H9 (cell line): Measurements from ENCODE around the gene TMEM17. TPM values are rescaled to one million over a fixed set of nuclear protein-coding genes. Genes with fewer than 3 reads are reported as not detected.

ENCODE experiments used
- DNase-seq: peaks from one replicate; pipeline ENCODE4 v3.0.0-alpha.2; 2017
- H2AFZ ChIP-seq: one replicate; pipeline ENCODE4 v1.6.1; 2013; ENCODE audit warnings: mild to moderate bottlenecking, low read length, control low read depth, moderate library complexity
- H2AK5ac ChIP-seq: 2 replicates; pipeline ENCODE4 v1.6.1; 2013; ENCODE audit warnings: low read length, control low read depth, mixed read lengths; ENCODE audit not compliant: insufficient read length
- H2BK120ac ChIP-seq: one replicate; pipeline ENCODE4 v1.6.1; 2013; ENCODE audit warnings: low read depth, mild to moderate bottlenecking, low read length, control low read depth, inconsistent platforms; ENCODE audit not compliant: poor library complexity, severe bottlenecking
- H2BK12ac ChIP-seq: 2 replicates; pipeline ENCODE4 v1.6.1; 2013; ENCODE audit warnings: low read length, control low read depth, mixed read lengths, low read depth; ENCODE audit not compliant: insufficient read length
- H2BK15ac ChIP-seq: 2 replicates; pipeline ENCODE4 v1.6.1; 2013; ENCODE audit warnings: low read depth, low read length, control low read depth
- H2BK20ac ChIP-seq: one replicate; pipeline ENCODE4 v1.6.1; 2013; ENCODE audit warnings: low read depth, mild to moderate bottlenecking, low read length, control low read depth, inconsistent platforms; ENCODE audit not compliant: poor library complexity, severe bottlenecking
- H2BK5ac ChIP-seq: 2 replicates; pipeline ENCODE4 v1.6.1; 2013; ENCODE audit warnings: low read length, control low read depth, mixed read lengths; ENCODE audit not compliant: insufficient read length
- H3K14ac ChIP-seq: 2 replicates; pipeline ENCODE4 v1.6.1; 2013; ENCODE audit warnings: low read length, control low read depth; ENCODE audit not compliant: insufficient read depth
- H3K18ac ChIP-seq: 2 replicates; pipeline ENCODE4 v1.6.1; 2013; ENCODE audit warnings: low read depth, mild to moderate bottlenecking, mixed read lengths, low read length, control low read depth; ENCODE audit not compliant: insufficient read length
- H3K23ac ChIP-seq: 2 replicates; pipeline ENCODE4 v1.6.1; 2013; ENCODE audit warnings: low read length, control low read depth, mixed read lengths, low read depth; ENCODE audit not compliant: insufficient read length
- H3K23me2 ChIP-seq: 2 replicates; pipeline ENCODE4 v1.6.1; 2013; ENCODE audit warnings: low read depth, mild to moderate bottlenecking, mixed read lengths, low read length, control low read depth; ENCODE audit not compliant: insufficient read length, poor library complexity, severe bottlenecking
- H3K27ac ChIP-seq: 2 replicates; pipeline ENCODE4 v1.5.1; 2013; ENCODE audit warnings: low read length, control low read depth, mixed read lengths, low read depth; ENCODE audit not compliant: insufficient read length
- H3K27me3 ChIP-seq: 2 replicates; pipeline ENCODE4 v1.6.1; 2013; ENCODE audit warnings: low read length, control low read depth, inconsistent platforms; ENCODE audit not compliant: insufficient read depth
- H3K4ac ChIP-seq: 2 replicates; pipeline ENCODE4 v1.6.1; 2013; ENCODE audit warnings: low read depth, mild to moderate bottlenecking, control low read depth, inconsistent platforms, low read length, moderate library complexity
- H3K4me1 ChIP-seq: 2 replicates; pipeline ENCODE4 v1.6.1; 2013; ENCODE audit warnings: low read length, control low read depth, inconsistent platforms; ENCODE audit not compliant: insufficient read depth
- H3K4me2 ChIP-seq: 2 replicates; pipeline ENCODE4 v1.6.1; 2013; ENCODE audit warnings: low read length, control low read depth, mixed read lengths; ENCODE audit not compliant: insufficient read length, insufficient read depth
- H3K56ac ChIP-seq: 2 replicates; pipeline ENCODE4 v1.6.1; 2013; ENCODE audit warnings: low read depth, mild to moderate bottlenecking, mixed read lengths, low read length, control low read depth; ENCODE audit not compliant: insufficient read length
- H3K79me1 ChIP-seq: 2 replicates; pipeline ENCODE4 v1.6.1; 2013; ENCODE audit warnings: low read depth, mild to moderate bottlenecking, moderate library complexity, low read length, control low read depth, inconsistent platforms; ENCODE audit not compliant: insufficient read depth, poor library complexity, severe bottlenecking
- H3K79me2 ChIP-seq: 2 replicates; pipeline ENCODE4 v1.6.1; 2013; ENCODE audit warnings: low read length, control low read depth, inconsistent platforms; ENCODE audit not compliant: insufficient read depth
- H3K9ac ChIP-seq: 2 replicates; pipeline ENCODE4 v1.6.1; 2013; ENCODE audit warnings: low read length, control low read depth, mixed read lengths; ENCODE audit not compliant: insufficient read length; ENCODE audit errors: extremely low read depth
- H3K9me3 ChIP-seq: one replicate; pipeline ENCODE4 v1.6.1; 2013; ENCODE audit warnings: low read depth, low read length, inconsistent platforms; ENCODE audit not compliant: control insufficient read depth
- H3T11ph ChIP-seq: one replicate; pipeline ENCODE4 v1.6.1; 2013; ENCODE audit warnings: mild to moderate bottlenecking, low read length, control low read depth, inconsistent platforms
- H4K20me1 ChIP-seq: one replicate; pipeline ENCODE4 v1.6.1; 2013; ENCODE audit not compliant: control insufficient read depth, insufficient read length, insufficient read depth
- H4K5ac ChIP-seq: 2 replicates; pipeline ENCODE4 v1.6.1; 2013; ENCODE audit warnings: low read depth, mild to moderate bottlenecking, mixed read lengths, low read length, control low read depth; ENCODE audit not compliant: insufficient read length
- H4K8ac ChIP-seq: replicated peaks from 2 replicates; pipeline ENCODE4 v1.6.1; 2013; ENCODE audit warnings: low read length, control low read depth, mixed read lengths, low read depth; ENCODE audit not compliant: insufficient read length
- H4K91ac ChIP-seq: 2 replicates; pipeline ENCODE4 v1.6.1; 2013; ENCODE audit warnings: low read depth, mild to moderate bottlenecking, moderate library complexity, mixed read lengths, low read length, control low read depth; ENCODE audit not compliant: insufficient read length
- H3K27ac Mint-ChIP-seq, 3 experiments: 2 replicates in 2 of 3; 3 replicates in 1 of 3; pipeline ENCODE4 v1.8.0; 2020 to 2021; ENCODE audit warnings: mixed read lengths in 3 of 3, mild to moderate bottlenecking in 1 of 3, moderate library complexity in 1 of 3
- H3K27me3 Mint-ChIP-seq: 2 replicates; pipeline ENCODE4 v1.8.0; 2021; ENCODE audit warnings: low read depth, mild to moderate bottlenecking, moderate library complexity, mixed read lengths
- H3K36me3 Mint-ChIP-seq, 3 experiments: 2 replicates in 2 of 3; 3 replicates in 1 of 3; pipeline ENCODE4 v1.8.0; 2020 to 2021; ENCODE audit warnings: low read depth in 3 of 3, mixed read lengths in 3 of 3; ENCODE audit not compliant: insufficient read depth in 1 of 3
- H3K4me1 Mint-ChIP-seq, 2 experiments: 2 replicates each; pipeline ENCODE4 v1.8.0; 2020; ENCODE audit warnings: mixed read lengths in 2 of 2
- H3K4me3 Mint-ChIP-seq, 2 experiments: 2 replicates in 1 of 2; 3 replicates in 1 of 2; pipeline ENCODE4 v1.8.0; 2020 to 2021; ENCODE audit warnings: mild to moderate bottlenecking in 2 of 2, mixed read lengths in 2 of 2, moderate library complexity in 1 of 2
- H3K9me3 Mint-ChIP-seq, 2 experiments: 2 replicates in 1 of 2; 3 replicates in 1 of 2; pipeline ENCODE4 v1.8.0; 2020; ENCODE audit warnings: mild to moderate bottlenecking in 2 of 2, mixed read lengths in 2 of 2, moderate library complexity in 1 of 2
- total RNA-seq: library from RNA; stranded (reverse); gene quantifications from 2 replicates; pipeline ENCODE4 v1.2.1, GENCODE V29; 2021
- TF ChIP-seq, protein P1 (sequence below): fragments of 200-600 bp; sonication (generic); conservative IDR thresholded peaks from 3 replicates; pipeline ENCODE4 v1.8.0; 2021; ENCODE audit warnings: antibody characterized with exemption, mild to moderate bottlenecking

TMEM17 gene
- total RNA-seq, 1 experiment from 2014 or later, result 1.3 TPM

DNA sequence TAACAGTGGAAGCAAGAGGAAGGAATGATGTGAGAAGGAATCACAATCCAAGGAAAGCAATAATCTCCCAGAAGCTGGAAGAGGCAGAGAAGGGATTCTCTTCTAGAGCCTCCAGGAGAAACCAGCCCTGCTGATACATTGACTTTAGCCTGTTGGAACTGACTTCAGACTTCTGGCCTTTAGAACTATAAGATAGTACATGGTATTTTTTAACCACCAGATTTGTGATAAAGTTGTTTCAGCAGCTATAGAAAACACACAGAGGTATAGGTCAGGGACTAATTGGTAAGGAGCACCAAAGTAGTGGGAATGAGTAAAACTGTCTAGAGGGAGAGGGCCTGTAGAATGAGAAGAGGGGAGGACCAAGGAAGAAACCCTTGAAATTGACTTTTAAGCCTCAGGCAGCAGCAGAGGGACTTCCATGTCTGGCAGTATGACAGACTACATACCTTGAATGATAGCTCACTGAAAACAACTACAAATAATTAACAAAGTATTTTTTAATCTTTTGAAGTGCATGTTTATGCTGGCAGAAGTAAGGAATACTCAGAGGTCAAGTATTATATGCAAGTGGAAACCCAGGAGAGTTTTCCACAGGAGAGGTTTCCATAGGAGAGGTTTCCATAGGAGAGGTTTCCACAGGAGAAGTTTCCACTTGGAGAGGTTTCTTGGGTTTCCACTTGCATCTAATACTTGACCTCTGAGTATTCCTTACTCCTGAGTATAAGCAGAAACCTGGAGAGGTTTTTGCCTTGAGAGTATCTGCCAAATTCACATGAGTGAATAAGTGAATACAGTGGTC is 33.8 kb upstream of the TMEM17 start:
- Mint-ChIP-seq H3K27me3 (no peaks in the 10 kb centered on the region; the same call in 1 of the 2 replicates), H3K27ac (no peak overlapping the region), H3K4me1 (peaks cover 15 to 16% of the 10 kb centered on the region in 2 experiments), H3K9me3 (peaks cover 3 to 8% of the 10 kb centered on the region in 2 experiments), H3K4me3 (no peak overlapping the region), H3K36me3 (peaks cover 2 to 9% (median 4%) of the 10 kb centered on the region in 3 experiments; a peak in 5 of 7 replicates)
- no peaks in the 10 kb centered on the region for H4K20me1 ChIP-seq
- no peak overlapping the region for H2BK20ac ChIP-seq
- no peak overlapping the region for H2BK15ac ChIP-seq
- no peak overlapping the region for H3K9ac ChIP-seq
- no peaks in the 10 kb centered on the region for H3K79me2 ChIP-seq
- H2AFZ ChIP-seq, result no peak overlapping the region
- no peaks in the 10 kb centered on the region for H3K27me3 ChIP-seq
- no peak overlapping the region for H2BK5ac ChIP-seq
- H4K91ac ChIP-seq, result no peak overlapping the region
- no peaks in the 10 kb centered on the region for H3K4me1 ChIP-seq
- no peak overlapping the region for H2BK120ac ChIP-seq
- H3K4ac ChIP-seq, result no peak overlapping the region
- H2AK5ac ChIP-seq, result no peak overlapping the region
- no peaks in the 10 kb centered on the region for H3K9me3 ChIP-seq
- H3K56ac ChIP-seq, result no peak overlapping the region
- no peak overlapping the region for H3K18ac ChIP-seq
- no peak for DNase-seq
- H3K27ac ChIP-seq, result no peak overlapping the region
- no peak overlapping the region for H2BK12ac ChIP-seq
- no peak overlapping the region for H3K14ac ChIP-seq
- H3K79me1 ChIP-seq, result no peaks in the 10 kb centered on the region
- no peak overlapping the region for H3T11ph ChIP-seq
- no peaks in the 10 kb centered on the region for H3K23me2 ChIP-seq
- no peak overlapping the region for H4K5ac ChIP-seq
- H4K8ac ChIP-seq, result no peak overlapping the region
- TF ChIP-seq, protein P1, sequence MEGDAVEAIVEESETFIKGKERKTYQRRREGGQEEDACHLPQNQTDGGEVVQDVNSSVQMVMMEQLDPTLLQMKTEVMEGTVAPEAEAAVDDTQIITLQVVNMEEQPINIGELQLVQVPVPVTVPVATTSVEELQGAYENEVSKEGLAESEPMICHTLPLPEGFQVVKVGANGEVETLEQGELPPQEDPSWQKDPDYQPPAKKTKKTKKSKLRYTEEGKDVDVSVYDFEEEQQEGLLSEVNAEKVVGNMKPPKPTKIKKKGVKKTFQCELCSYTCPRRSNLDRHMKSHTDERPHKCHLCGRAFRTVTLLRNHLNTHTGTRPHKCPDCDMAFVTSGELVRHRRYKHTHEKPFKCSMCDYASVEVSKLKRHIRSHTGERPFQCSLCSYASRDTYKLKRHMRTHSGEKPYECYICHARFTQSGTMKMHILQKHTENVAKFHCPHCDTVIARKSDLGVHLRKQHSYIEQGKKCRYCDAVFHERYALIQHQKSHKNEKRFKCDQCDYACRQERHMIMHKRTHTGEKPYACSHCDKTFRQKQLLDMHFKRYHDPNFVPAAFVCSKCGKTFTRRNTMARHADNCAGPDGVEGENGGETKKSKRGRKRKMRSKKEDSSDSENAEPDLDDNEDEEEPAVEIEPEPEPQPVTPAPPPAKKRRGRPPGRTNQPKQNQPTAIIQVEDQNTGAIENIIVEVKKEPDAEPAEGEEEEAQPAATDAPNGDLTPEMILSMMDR, result no peak
- no peak overlapping the region for H3K4me2 ChIP-seq
- H3K23ac ChIP-seq, result no peak overlapping the region
